ENCODE results near the gene DNAH1.

DNA sequence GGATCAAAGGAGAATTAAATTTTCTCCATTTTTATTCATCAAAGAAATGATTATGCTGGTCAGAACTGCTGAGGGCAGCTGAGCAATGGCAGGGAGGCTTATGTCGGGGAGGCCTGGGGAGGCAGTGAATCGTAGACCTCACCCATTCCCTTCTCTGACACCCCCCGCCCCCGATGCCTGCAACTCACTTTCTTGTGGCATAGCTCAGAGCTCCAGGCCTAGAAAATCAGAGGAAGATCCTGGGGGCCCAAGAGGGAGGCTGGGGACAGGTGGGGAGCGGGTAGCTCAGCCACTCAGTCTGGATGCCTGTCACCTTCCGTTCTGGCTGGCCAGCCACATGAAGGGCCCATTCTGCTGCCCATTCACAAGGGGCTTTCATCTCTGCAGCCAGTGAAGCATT is 1.1 kb upstream of the DNAH1 start:
- TF ChIP-seq, protein P1, sequence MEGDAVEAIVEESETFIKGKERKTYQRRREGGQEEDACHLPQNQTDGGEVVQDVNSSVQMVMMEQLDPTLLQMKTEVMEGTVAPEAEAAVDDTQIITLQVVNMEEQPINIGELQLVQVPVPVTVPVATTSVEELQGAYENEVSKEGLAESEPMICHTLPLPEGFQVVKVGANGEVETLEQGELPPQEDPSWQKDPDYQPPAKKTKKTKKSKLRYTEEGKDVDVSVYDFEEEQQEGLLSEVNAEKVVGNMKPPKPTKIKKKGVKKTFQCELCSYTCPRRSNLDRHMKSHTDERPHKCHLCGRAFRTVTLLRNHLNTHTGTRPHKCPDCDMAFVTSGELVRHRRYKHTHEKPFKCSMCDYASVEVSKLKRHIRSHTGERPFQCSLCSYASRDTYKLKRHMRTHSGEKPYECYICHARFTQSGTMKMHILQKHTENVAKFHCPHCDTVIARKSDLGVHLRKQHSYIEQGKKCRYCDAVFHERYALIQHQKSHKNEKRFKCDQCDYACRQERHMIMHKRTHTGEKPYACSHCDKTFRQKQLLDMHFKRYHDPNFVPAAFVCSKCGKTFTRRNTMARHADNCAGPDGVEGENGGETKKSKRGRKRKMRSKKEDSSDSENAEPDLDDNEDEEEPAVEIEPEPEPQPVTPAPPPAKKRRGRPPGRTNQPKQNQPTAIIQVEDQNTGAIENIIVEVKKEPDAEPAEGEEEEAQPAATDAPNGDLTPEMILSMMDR (conservative IDR thresholded peaks at IDR 0.05; ENCODE audit: low read depth, low read length) = no peak
- TF ChIP-seq POLR2A (IDR thresholded peaks at IDR 0.05; ENCODE audit: low read depth, low read length) = no peak
